ENCODE measurements around the gene PRKAG2.

DNA sequence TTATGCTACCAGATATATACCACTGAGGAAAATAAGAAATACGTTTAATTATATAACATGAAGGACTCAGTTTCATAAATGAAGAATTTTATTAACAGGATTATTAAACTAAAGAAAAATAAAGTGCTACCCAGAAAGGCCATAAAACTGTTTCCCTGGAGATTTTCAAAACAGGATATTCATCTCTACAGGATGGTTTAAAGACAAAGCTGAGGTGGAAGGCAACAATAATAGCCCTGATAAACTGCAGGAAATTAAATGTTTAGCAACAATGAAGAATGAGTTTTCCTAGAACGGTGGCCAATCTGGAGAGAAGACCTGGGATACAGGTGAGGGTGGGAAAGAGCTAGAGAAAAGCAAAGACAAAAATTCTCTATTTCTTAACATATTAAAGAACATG, 369.1 kb downstream of the PRKAG2 start:
- TF ChIP-seq YY1 (IDR thresholded peaks at IDR 0.05; ENCODE audit: low read depth): no peak
- no peak for TF ChIP-seq EGR1 (IDR thresholded peaks at IDR 0.05)
- TF ChIP-seq TCF12 (IDR thresholded peaks at IDR 0.05; ENCODE audit: low read depth): no peak
- TF ChIP-seq CREB1 (IDR thresholded peaks at IDR 0.05; ENCODE audit: low read depth): no peak
- TF ChIP-seq EP300 (IDR thresholded peaks at IDR 0.05; ENCODE audit: borderline replicate concordance): no peak
- no peak for TF ChIP-seq TAF1 (IDR thresholded peaks at IDR 0.05; ENCODE audit: low read depth)
- no peak for TF ChIP-seq ZBTB7A (IDR thresholded peaks at IDR 0.05; ENCODE audit: low read depth)
- no peak for TF ChIP-seq REST (IDR thresholded peaks at IDR 0.05; ENCODE audit: low read depth)
- TF ChIP-seq RAD21 (IDR thresholded peaks at IDR 0.05; ENCODE audit: low read depth): no peak
